ENCODE measurements around the gene TRAPPC3L.

DNA sequence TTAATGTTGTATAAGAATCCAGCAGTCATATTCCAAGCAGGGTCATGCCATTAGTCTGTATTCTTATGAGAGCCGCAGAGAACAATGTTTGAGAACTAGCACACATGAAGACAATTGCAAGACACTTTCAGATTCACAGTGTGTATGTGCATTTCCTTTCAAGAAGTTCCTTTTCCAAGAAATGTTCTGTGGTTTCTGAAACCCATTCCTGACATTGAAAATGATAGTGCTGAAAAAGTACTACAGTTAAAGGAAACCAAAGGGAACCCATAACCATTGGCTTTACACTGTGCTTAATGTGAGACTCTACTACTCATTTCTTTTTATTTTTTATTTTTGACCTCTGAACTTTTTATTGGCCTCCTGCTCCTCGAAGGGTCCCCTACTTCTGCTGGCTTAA is 88.6 kb downstream of the TRAPPC3L start:
- TF ChIP-seq, protein P1, sequence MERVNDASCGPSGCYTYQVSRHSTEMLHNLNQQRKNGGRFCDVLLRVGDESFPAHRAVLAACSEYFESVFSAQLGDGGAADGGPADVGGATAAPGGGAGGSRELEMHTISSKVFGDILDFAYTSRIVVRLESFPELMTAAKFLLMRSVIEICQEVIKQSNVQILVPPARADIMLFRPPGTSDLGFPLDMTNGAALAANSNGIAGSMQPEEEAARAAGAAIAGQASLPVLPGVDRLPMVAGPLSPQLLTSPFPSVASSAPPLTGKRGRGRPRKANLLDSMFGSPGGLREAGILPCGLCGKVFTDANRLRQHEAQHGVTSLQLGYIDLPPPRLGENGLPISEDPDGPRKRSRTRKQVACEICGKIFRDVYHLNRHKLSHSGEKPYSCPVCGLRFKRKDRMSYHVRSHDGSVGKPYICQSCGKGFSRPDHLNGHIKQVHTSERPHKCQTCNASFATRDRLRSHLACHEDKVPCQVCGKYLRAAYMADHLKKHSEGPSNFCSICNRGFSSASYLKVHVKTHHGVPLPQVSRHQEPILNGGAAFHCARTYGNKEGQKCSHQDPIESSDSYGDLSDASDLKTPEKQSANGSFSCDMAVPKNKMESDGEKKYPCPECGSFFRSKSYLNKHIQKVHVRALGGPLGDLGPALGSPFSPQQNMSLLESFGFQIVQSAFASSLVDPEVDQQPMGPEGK (CRISPR knock-in tag; IDR thresholded peaks at IDR 0.05; ENCODE audit: borderline replicate concordance), result no peak
- TF ChIP-seq RARB (CRISPR knock-in tag; IDR thresholded peaks at IDR 0.05), result no peak
- TF ChIP-seq, protein P2, sequence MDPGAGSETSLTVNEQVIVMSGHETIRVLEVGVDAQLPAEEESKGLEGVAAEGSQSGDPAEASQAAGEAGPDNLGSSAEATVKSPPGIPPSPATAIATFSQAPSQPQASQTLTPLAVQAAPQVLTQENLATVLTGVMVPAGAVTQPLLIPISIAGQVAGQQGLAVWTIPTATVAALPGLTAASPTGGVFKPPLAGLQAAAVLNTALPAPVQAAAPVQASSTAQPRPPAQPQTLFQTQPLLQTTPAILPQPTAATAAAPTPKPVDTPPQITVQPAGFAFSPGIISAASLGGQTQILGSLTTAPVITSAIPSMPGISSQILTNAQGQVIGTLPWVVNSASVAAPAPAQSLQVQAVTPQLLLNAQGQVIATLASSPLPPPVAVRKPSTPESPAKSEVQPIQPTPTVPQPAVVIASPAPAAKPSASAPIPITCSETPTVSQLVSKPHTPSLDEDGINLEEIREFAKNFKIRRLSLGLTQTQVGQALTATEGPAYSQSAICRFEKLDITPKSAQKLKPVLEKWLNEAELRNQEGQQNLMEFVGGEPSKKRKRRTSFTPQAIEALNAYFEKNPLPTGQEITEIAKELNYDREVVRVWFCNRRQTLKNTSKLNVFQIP (CRISPR knock-in tag; IDR thresholded peaks at IDR 0.05; ENCODE audit: borderline replicate concordance, low read depth), result no peak
